K562 (cell line): ENCODE measurements around the gene PLXNA3. TPM values are rescaled to one million over a fixed set of nuclear protein-coding genes. Genes with fewer than 3 reads are reported as not detected.

ENCODE experiments used
- EP300 ChIP-seq: IDR thresholded peaks from 2 replicates; pipeline ENCODE4 v1.6.1; 2012; ENCODE audit warnings: low read length, improper control_type of control experiment
- RBM14 ChIP-seq: fragments of 200-400 bp; formaldehyde crosslinking; IDR thresholded peaks from 2 replicates; pipeline ENCODE4 v1.6.1; 2018; ENCODE audit warnings: low read depth, mild to moderate bottlenecking, low read length, moderate library complexity, borderline replicate concordance; ENCODE audit not compliant: insufficient read depth
- SRSF9 ChIP-seq: fragments of 200-400 bp; formaldehyde crosslinking; IDR thresholded peaks from 2 replicates; pipeline ENCODE4 v1.6.1; 2017; ENCODE audit warnings: low read depth, low read length, borderline replicate concordance
- STAT5A ChIP-seq: IDR thresholded peaks from 2 replicates; pipeline ENCODE4 v1.6.1; 2012; ENCODE audit warnings: low read length, inconsistent platforms, borderline replicate concordance
- ZZZ3 ChIP-seq: fragments of 450-650 bp; IDR thresholded peaks from 2 replicates; pipeline ENCODE4 v1.6.1; 2016; ENCODE audit warnings: antibody characterized with exemption, mild to moderate bottlenecking, moderate library complexity
- polyA plus RNA-seq, 8 experiments: library from polyadenylated mRNA; depleted of rRNA in 4 of 8; stranded (reverse) in 5 of 8; unstranded in 3 of 8; fragments of >200 nt; fragmentation: Nextera tagmentation in 2 of 8; fragmentation: Illumina TruSeq in 1 of 8; extraction: Ambion mirVana in 2 of 8; extraction: Trizol in 1 of 8; gene quantifications; 2 replicates each; pipeline versions ENCODE4 v1.2.1 to v1.2.3, GENCODE V29; 2011 to 2014; ENCODE audit warnings: inconsistent platforms in 1 of 8, missing spikeins in 1 of 8
- total RNA-seq, 7 experiments: library from RNA; depleted of rRNA in 6 of 7; stranded (reverse); fragments of >200 nt in 6 of 7; fragmentation: Illumina TruSeq in 2 of 7; extraction: Trizol in 2 of 7; gene quantifications; 2 replicates each; pipeline versions ENCODE4 v1.2.1 to v1.2.3, GENCODE V29; 2011 to 2021; ENCODE audit warnings: low replicate concordance in 1 of 7
- TF ChIP-seq, protein P1 (sequence below): IDR thresholded peaks from 2 replicates; pipeline ENCODE4 v1.6.1; 2011; ENCODE audit warnings: borderline replicate concordance, low read depth, mild to moderate bottlenecking, moderate library complexity, low read length; ENCODE audit not compliant: insufficient read depth, poor library complexity, severe bottlenecking
- TF ChIP-seq, protein P2 (sequence below), 2 experiments: IDR thresholded peaks; 2 replicates each; pipeline ENCODE4 v1.6.1; 2011; ENCODE audit warnings: borderline replicate concordance in 1 of 2, control low read depth in 1 of 2, low read depth in 1 of 2, low read length in 1 of 2, mild to moderate bottlenecking in 1 of 2, mixed read lengths in 1 of 2, moderate library complexity in 1 of 2; ENCODE audit not compliant: insufficient read depth in 1 of 2, insufficient read length in 1 of 2, poor library complexity in 1 of 2, severe bottlenecking in 1 of 2; ENCODE audit errors: extremely low read depth in 1 of 2
- TF ChIP-seq, protein P3 (sequence below), 2 experiments: fragments of 450-650 bp in 1 of 2; sonication (generic) in 1 of 2; formaldehyde crosslinking in 1 of 2; IDR thresholded peaks; 2 replicates each; pipeline versions ENCODE4 v1.7.1 to v1.9.0; 2016 to 2022; ENCODE audit warnings: inconsistent platforms in 1 of 2, mild to moderate bottlenecking in 1 of 2, missing genetic modification reagents in 1 of 2
- TF ChIP-seq, protein P4 (sequence below): sonication (generic); formaldehyde crosslinking; IDR thresholded peaks from 2 replicates; pipeline ENCODE4 v1.8.1; 2023; ENCODE audit warnings: mild to moderate bottlenecking, missing genetic modification reagents

The PLXNA3 gene
- total and polyA plus RNA-seq, 9 of the 15 experiments (the other 6 are each of a cell fraction or from before 2014, with no cell fraction given): 0.32 to 47.8 (median 7.5) TPM

DNA sequence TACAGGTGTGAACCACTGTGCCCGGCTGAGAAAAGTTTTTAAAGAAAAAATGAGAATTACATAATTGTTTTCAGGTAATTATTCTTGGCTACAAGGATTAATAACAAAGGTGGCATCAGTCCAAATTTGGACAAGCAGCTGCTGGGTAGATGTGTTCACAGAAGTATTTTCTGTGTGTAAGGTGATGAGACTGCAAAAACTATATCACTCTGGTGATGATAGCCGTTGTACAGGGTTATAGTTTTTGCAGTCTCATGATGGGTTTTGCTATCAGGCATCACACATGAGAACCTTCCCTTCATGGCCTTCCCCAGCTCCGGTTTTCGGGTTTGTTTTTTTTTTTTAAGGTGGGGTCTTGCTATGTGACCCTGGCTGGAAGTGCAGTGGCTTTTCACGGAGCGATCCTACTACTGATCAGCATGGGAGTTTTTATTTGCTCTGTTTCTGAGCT is 37.4 kb downstream of the PLXNA3 start (continued):
- TF ChIP-seq, protein P1, sequence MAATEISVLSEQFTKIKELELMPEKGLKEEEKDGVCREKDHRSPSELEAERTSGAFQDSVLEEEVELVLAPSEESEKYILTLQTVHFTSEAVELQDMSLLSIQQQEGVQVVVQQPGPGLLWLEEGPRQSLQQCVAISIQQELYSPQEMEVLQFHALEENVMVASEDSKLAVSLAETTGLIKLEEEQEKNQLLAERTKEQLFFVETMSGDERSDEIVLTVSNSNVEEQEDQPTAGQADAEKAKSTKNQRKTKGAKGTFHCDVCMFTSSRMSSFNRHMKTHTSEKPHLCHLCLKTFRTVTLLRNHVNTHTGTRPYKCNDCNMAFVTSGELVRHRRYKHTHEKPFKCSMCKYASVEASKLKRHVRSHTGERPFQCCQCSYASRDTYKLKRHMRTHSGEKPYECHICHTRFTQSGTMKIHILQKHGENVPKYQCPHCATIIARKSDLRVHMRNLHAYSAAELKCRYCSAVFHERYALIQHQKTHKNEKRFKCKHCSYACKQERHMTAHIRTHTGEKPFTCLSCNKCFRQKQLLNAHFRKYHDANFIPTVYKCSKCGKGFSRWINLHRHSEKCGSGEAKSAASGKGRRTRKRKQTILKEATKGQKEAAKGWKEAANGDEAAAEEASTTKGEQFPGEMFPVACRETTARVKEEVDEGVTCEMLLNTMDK: no peak
- TF ChIP-seq, protein P2, sequence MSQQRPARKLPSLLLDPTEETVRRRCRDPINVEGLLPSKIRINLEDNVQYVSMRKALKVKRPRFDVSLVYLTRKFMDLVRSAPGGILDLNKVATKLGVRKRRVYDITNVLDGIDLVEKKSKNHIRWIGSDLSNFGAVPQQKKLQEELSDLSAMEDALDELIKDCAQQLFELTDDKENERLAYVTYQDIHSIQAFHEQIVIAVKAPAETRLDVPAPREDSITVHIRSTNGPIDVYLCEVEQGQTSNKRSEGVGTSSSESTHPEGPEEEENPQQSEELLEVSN (IDR thresholded peaks at IDR 0.05; ENCODE audit: borderline replicate concordance in 1 of 2, extremely low read depth in 1 of 2, insufficient read depth in 1 of 2, insufficient read length in 1 of 2, low read depth in 1 of 2, low read length in 1 of 2, poor library complexity in 1 of 2, severe bottlenecking in 1 of 2): no peak
- TF ChIP-seq, protein P3, sequence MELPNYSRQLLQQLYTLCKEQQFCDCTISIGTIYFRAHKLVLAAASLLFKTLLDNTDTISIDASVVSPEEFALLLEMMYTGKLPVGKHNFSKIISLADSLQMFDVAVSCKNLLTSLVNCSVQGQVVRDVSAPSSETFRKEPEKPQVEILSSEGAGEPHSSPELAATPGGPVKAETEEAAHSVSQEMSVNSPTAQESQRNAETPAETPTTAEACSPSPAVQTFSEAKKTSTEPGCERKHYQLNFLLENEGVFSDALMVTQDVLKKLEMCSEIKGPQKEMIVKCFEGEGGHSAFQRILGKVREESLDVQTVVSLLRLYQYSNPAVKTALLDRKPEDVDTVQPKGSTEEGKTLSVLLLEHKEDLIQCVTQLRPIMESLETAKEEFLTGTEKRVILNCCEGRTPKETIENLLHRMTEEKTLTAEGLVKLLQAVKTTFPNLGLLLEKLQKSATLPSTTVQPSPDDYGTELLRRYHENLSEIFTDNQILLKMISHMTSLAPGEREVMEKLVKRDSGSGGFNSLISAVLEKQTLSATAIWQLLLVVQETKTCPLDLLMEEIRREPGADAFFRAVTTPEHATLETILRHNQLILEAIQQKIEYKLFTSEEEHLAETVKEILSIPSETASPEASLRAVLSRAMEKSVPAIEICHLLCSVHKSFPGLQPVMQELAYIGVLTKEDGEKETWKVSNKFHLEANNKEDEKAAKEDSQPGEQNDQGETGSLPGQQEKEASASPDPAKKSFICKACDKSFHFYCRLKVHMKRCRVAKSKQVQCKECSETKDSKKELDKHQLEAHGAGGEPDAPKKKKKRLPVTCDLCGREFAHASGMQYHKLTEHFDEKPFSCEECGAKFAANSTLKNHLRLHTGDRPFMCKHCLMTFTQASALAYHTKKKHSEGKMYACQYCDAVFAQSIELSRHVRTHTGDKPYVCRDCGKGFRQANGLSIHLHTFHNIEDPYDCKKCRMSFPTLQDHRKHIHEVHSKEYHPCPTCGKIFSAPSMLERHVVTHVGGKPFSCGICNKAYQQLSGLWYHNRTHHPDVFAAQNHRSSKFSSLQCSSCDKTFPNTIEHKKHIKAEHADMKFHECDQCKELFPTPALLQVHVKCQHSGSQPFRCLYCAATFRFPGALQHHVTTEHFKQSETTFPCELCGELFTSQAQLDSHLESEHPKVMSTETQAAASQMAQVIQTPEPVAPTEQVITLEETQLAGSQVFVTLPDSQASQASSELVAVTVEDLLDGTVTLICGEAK (IDR thresholded peaks at IDR 0.05): no peak
- TF ChIP-seq, protein P3 (CRISPR knock-in tag; IDR thresholded peaks at IDR 0.05): no peak
- TF ChIP-seq ZZZ3 (no peak), RBM14 (no peak), SRSF9 (no peak), STAT5A (peak; percentile 48; the same call in 1 of the 2 replicates), EP300 (peak; percentile 91)
- TF ChIP-seq, protein P4, sequence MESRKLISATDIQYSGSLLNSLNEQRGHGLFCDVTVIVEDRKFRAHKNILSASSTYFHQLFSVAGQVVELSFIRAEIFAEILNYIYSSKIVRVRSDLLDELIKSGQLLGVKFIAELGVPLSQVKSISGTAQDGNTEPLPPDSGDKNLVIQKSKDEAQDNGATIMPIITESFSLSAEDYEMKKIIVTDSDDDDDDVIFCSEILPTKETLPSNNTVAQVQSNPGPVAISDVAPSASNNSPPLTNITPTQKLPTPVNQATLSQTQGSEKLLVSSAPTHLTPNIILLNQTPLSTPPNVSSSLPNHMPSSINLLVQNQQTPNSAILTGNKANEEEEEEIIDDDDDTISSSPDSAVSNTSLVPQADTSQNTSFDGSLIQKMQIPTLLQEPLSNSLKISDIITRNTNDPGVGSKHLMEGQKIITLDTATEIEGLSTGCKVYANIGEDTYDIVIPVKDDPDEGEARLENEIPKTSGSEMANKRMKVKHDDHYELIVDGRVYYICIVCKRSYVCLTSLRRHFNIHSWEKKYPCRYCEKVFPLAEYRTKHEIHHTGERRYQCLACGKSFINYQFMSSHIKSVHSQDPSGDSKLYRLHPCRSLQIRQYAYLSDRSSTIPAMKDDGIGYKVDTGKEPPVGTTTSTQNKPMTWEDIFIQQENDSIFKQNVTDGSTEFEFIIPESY (CRISPR knock-in tag): no peak
